GM23338 (cell line): Measurements from ENCODE around the gene SLFN12L. TPM values are rescaled to one million over a fixed set of nuclear protein-coding genes. Genes with fewer than 3 reads are reported as not detected.
"Not testable (repeated sequence)": the region's sequence is repeated elsewhere in the genome, so short reads cannot be mapped to it uniquely, and the experiment has no call there.

Source experiments
- ATAC-seq: fragments of 200-7000 bp; cut with Tn5 transposase; 3 replicates; pipeline ENCODE4 v1.9.1; 2020
- DNase-seq: peaks from one replicate; pipeline ENCODE4 v3.0.0-alpha.2; 2015; ENCODE audit warnings: low spot score
- H2AFZ ChIP-seq: fragments of 200-600 bp; sonication (generic); 2 replicates; pipeline ENCODE4 v1.8.0; 2016; ENCODE audit warnings: antibody characterized with exemption, mild to moderate bottlenecking, moderate library complexity
- H3F3A ChIP-seq: fragments of 200-600 bp; sonication (generic); replicated peaks from 2 replicates; pipeline ENCODE4 v1.8.0; 2017; ENCODE audit warnings: antibody characterized with exemption, mixed run types, low read depth
- H3K27ac ChIP-seq: fragments of 200-600 bp; sonication (generic); 2 replicates; pipeline ENCODE4 v1.6.1; 2016; ENCODE audit warnings: low read depth
- H3K27me3 ChIP-seq: fragments of 200-600 bp; sonication (generic); 2 replicates; pipeline ENCODE4 v1.8.0; 2016; ENCODE audit warnings: mild to moderate bottlenecking, mixed run types, moderate library complexity; ENCODE audit not compliant: insufficient read depth
- H3K36me3 ChIP-seq: fragments of 200-600 bp; sonication (generic); 2 replicates; pipeline ENCODE4 v1.8.0; 2016; ENCODE audit warnings: mild to moderate bottlenecking; ENCODE audit not compliant: insufficient read depth
- H3K4me1 ChIP-seq: fragments of 200-600 bp; sonication (generic); 2 replicates; pipeline ENCODE4 v1.8.0; 2016; ENCODE audit warnings: mild to moderate bottlenecking, moderate library complexity; ENCODE audit not compliant: insufficient read depth
- H3K4me2 ChIP-seq: fragments of 200-600 bp; sonication (generic); 2 replicates; pipeline ENCODE4 v1.7.1; 2017; ENCODE audit warnings: mixed run types
- H3K4me3 ChIP-seq: fragments of 200-600 bp; sonication (generic); 2 replicates; pipeline ENCODE4 v1.6.1; 2016; ENCODE audit warnings: mixed run types
- H3K79me2 ChIP-seq: fragments of 200-600 bp; sonication (generic); replicated peaks from 2 replicates; pipeline ENCODE4 v1.8.0; 2017; ENCODE audit warnings: mild to moderate bottlenecking; ENCODE audit not compliant: insufficient read depth
- H3K9me2 ChIP-seq: fragments of 200-600 bp; sonication (generic); 2 replicates; pipeline ENCODE4 v1.8.0; 2017; ENCODE audit not compliant: insufficient read depth
- H4K20me1 ChIP-seq: fragments of 200-600 bp; sonication (generic); replicated peaks from 2 replicates; pipeline ENCODE4 v1.8.0; 2017; ENCODE audit warnings: mild to moderate bottlenecking; ENCODE audit not compliant: insufficient read depth
- H3K27ac Mint-ChIP-seq: 2 replicates; pipeline ENCODE4 v1.8.0; 2020; ENCODE audit warnings: inconsistent platforms, mild to moderate bottlenecking, moderate library complexity, mixed read lengths
- H3K27me3 Mint-ChIP-seq: 3 replicates; pipeline ENCODE4 v1.8.0; 2022; ENCODE audit warnings: low read depth, mild to moderate bottlenecking, moderate library complexity, mixed read lengths, inconsistent platforms; ENCODE audit not compliant: insufficient read depth, poor library complexity
- H3K36me3 Mint-ChIP-seq: 3 replicates; pipeline ENCODE4 v1.8.0; 2021; ENCODE audit warnings: low read depth, mild to moderate bottlenecking, inconsistent platforms, moderate library complexity, mixed read lengths
- H3K4me1 Mint-ChIP-seq: 3 replicates; pipeline ENCODE4 v1.8.0; 2020; ENCODE audit warnings: mild to moderate bottlenecking, inconsistent platforms, mixed read lengths
- H3K4me3 Mint-ChIP-seq: 3 replicates; pipeline ENCODE4 v1.8.0; 2021; ENCODE audit warnings: moderate library complexity, mild to moderate bottlenecking, inconsistent platforms, mixed read lengths
- H3K9me3 Mint-ChIP-seq: 3 replicates; pipeline ENCODE4 v1.8.0; 2020; ENCODE audit warnings: moderate library complexity, mild to moderate bottlenecking, inconsistent platforms, mixed read lengths
- CREB1 ChIP-seq: fragments of 250-450 bp; sonication (Bioruptor Pico); IDR thresholded peaks from 2 replicates; pipeline ENCODE4 v1.5.0; 2020; ENCODE audit warnings: low read depth, mild to moderate bottlenecking, moderate library complexity
- CTCF ChIP-seq, 2 experiments: fragments of 200-600 bp in 1 of 2; sonication (generic) in 1 of 2; conservative IDR thresholded peaks; 2 replicates each; pipeline versions ENCODE4 v1.5.1 to v1.6.1; 2016 to 2017; ENCODE audit warnings: antibody characterized with exemption in 2 of 2, low read depth in 2 of 2, mild to moderate bottlenecking in 2 of 2, moderate library complexity in 1 of 2
- EZH2phosphoT487 ChIP-seq: fragments of 200-600 bp; sonication (generic); IDR thresholded peaks from one replicate; pipeline ENCODE4 v1.8.1; 2018; ENCODE audit warnings: antibody characterized with exemption; ENCODE audit not compliant: unreplicated experiment
- JUNB ChIP-seq: IDR thresholded peaks from one replicate; pipeline ENCODE4 v1.6.1; 2016; ENCODE audit warnings: antibody characterized with exemption; ENCODE audit not compliant: unreplicated experiment
- POLR2AphosphoS5 ChIP-seq: IDR thresholded peaks from 2 replicates; pipeline ENCODE4 v1.6.1; 2016; ENCODE audit warnings: antibody characterized with exemption, low read depth
- REST ChIP-seq: IDR thresholded peaks from one replicate; pipeline ENCODE4 v1.6.1; 2018; ENCODE audit warnings: antibody characterized with exemption; ENCODE audit not compliant: unreplicated experiment
- STAT1 ChIP-seq: IDR thresholded peaks from one replicate; pipeline ENCODE4 v1.6.1; 2016; ENCODE audit warnings: antibody characterized with exemption; ENCODE audit not compliant: unreplicated experiment
- polyA plus RNA-seq: library from polyadenylated mRNA; unstranded; fragments of >200 nt; fragmentation: Nextera tagmentation; extraction: Ambion mirVana; gene quantifications from 2 replicates; pipeline ENCODE4 v1.2.1, GENCODE V29; 2016
- total RNA-seq: library from RNA; depleted of rRNA; stranded (reverse); fragments of >200 nt; shearing (Covaris generic); gene quantifications from 2 replicates; pipeline ENCODE4 v1.2.3, GENCODE V29; 2014

The SLFN12L gene
- total and polyA plus RNA-seq, 2 experiments from 2014 or later, result not detected

- TF ChIP-seq CREB1 (CRISPR knock-in tag) (no peak), JUNB (no peak), CTCF (conservative IDR thresholded peaks at IDR 0.05; ENCODE audit: low read depth in 2 of 2) (no peak), POLR2AphosphoS5 (no peak), EZH2phosphoT487 (no peak)
Observed at GRCh38 chr17:35467824-35468223, 69.7 kb downstream of the SLFN12L start (continued).

GRCh38 chr17:35460354-35460851 is 77.1 kb downstream of the SLFN12L start:
- peaks cover 5% of the 10 kb centered on the region; the same call in 1 of the 2 replicates for H3K4me1 ChIP-seq
- peaks cover 9% of the 10 kb centered on the region for H3K4me1 Mint-ChIP-seq

GRCh38 chr17:35454035-35454434 is 83.4 kb downstream of the SLFN12L start:
- H3K4me3 ChIP-seq, H3F3A ChIP-seq, H3K36me3 ChIP-seq, H3K27ac Mint-ChIP-seq, H3K9me3 Mint-ChIP-seq, H3K4me3 Mint-ChIP-seq, H3K36me3 Mint-ChIP-seq, DNase-seq, ATAC-seq, H3K27ac ChIP-seq, H2AFZ ChIP-seq, H3K4me2 ChIP-seq, H3K4me1 ChIP-seq, H3K79me2 ChIP-seq, H3K9me2 ChIP-seq, H3K4me1 Mint-ChIP-seq: not testable (repeated sequence)
- Histone ChIP-seq H4K20me1 (peaks cover 20% of the 10 kb centered on the region; the same call in 1 of the 2 replicates), H3K27me3 (peaks cover 100% of the 10 kb centered on the region)
- peaks cover 68% of the 10 kb centered on the region for H3K27me3 Mint-ChIP-seq

More at GRCh38 chr17:35460354-35460851, 77.1 kb downstream of the SLFN12L start:
- Mint-ChIP-seq H3K9me3 (no peaks in the 10 kb centered on the region; the same call in 2 of the 3 replicates), H3K4me3 (peak overlapping the region; percentile 64), H3K27me3 (peaks cover 58% of the 10 kb centered on the region), H3K36me3 (no peaks in the 10 kb centered on the region), H3K27ac (no peak overlapping the region)
- Histone ChIP-seq H3F3A (no peaks in the 10 kb centered on the region), H3K9me2 (no peaks in the 10 kb centered on the region), H2AFZ (0 out of 2 replicates have a peak overlapping the region, but pooled peaks have one; percentile 67), H3K27ac (no peak overlapping the region), H3K4me3 (peak overlapping the region; percentile 52), H4K20me1 (peaks cover 10% of the 10 kb centered on the region; the same call in 1 of the 2 replicates), H3K27me3 (peaks cover 98% of the 10 kb centered on the region), H3K79me2 (no peaks in the 10 kb centered on the region), H3K4me2 (peak overlapping the region; percentile 77), H3K36me3 (no peaks in the 10 kb centered on the region)
- no peak for TF ChIP-seq EZH2phosphoT487
- 0 out of 2 replicates have a peak, but pooled peaks have one; percentile 25 for TF ChIP-seq CREB1 (CRISPR knock-in tag)
- TF ChIP-seq STAT1, result no peak
- ATAC-seq (peak; percentile 99), DNase-seq (peak; percentile 95)

- Histone ChIP-seq H3K36me3 (no peaks in the 10 kb centered on the region), H2AFZ (no peak overlapping the region), H3K4me3 (no peak overlapping the region), H3F3A (peaks cover 6% of the 10 kb centered on the region; the same call in 1 of the 2 replicates), H3K79me2 (no peaks in the 10 kb centered on the region), H3K4me2 (no peak overlapping the region), H3K4me1 (peaks cover 9% of the 10 kb centered on the region; the same call in 1 of the 2 replicates), H3K27ac (no peak overlapping the region), H4K20me1 (peaks cover 17% of the 10 kb centered on the region; the same call in 1 of the 2 replicates), H3K9me2 (no peaks in the 10 kb centered on the region), H3K27me3 (peaks cover 100% of the 10 kb centered on the region)
- Mint-ChIP-seq H3K27ac (no peak overlapping the region), H3K9me3 (no peaks in the 10 kb centered on the region), H3K36me3 (no peaks in the 10 kb centered on the region), H3K27me3 (peaks cover 67% of the 10 kb centered on the region), H3K4me1 (peaks cover 8% of the 10 kb centered on the region), H3K4me3 (no peak overlapping the region)
- no peak for TF ChIP-seq REST
- no peak for TF ChIP-seq EZH2phosphoT487
- TF ChIP-seq JUNB, result no peak
- TF ChIP-seq STAT1, result no peak
- no peak for TF ChIP-seq POLR2AphosphoS5
- no peak for DNase-seq
- no peak for ATAC-seq
Observed at GRCh38 chr17:35453171-35453570, 84.3 kb downstream of the SLFN12L start.
